ENCODE results near the gene AREL1.

- TF ChIP-seq POLR2AphosphoS5 (IDR thresholded peaks at IDR 0.05; ENCODE audit: low read depth, low read length) (no peak), POLR2A (IDR thresholded peaks at IDR 0.05; ENCODE audit: low read depth, low read length) (no peak), TAF1 (IDR thresholded peaks at IDR 0.05; ENCODE audit: borderline replicate concordance, low read depth, low read length) (no peak)
Measured at GRCh38 chr14:74628418-74628817, 84.5 kb downstream of the AREL1 start.
